GM18526 (cell line): ENCODE results near the gene RFPL2.

Experiments
- POLR2A ChIP-seq: IDR thresholded peaks from 3 replicates; pipeline ENCODE4 v1.6.1; 2011; ENCODE audit not compliant: insufficient read length; ENCODE audit errors: extremely low read depth

Gene RFPL2

DNA sequence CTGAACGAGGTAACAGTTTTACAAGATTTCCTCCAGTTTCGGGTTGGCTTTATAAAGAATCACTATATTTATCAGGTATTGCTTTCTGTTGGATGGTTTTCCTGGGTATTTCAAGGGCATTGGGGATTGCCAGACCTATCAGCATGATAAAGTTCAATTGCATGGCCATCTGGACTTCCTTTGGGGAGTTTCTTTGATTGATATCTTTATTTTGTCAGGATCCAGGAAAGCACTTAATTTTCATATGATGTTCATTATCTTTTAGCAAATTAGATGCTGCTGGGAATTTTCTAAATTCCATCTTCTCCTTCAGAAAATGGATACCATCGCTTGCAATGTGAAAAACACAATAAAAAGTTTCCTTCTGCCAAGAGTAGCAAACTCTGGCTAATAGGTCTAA, 21.2 kb downstream of the RFPL2 start:
- TF ChIP-seq POLR2A: no peak

DNA sequence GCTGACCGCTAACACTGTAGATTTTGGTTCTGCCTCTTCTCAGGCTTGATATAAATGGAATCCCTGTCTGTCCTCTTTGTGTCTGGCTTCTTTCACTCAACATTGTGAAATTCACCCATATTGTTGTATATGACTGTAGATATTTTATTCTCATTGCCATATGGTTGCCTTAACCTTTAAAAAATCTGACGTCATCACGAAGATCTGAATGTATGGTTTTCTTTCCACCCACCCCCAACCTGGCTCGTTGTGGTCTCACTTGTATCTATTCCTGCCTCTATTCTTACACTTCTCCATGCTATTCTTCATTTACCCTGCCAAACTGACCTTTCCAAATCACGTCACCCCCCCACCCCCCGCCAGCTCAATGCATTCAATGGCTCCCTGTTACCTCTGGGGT, 23.8 kb downstream of the RFPL2 start:
- TF ChIP-seq POLR2A: no peak

DNA sequence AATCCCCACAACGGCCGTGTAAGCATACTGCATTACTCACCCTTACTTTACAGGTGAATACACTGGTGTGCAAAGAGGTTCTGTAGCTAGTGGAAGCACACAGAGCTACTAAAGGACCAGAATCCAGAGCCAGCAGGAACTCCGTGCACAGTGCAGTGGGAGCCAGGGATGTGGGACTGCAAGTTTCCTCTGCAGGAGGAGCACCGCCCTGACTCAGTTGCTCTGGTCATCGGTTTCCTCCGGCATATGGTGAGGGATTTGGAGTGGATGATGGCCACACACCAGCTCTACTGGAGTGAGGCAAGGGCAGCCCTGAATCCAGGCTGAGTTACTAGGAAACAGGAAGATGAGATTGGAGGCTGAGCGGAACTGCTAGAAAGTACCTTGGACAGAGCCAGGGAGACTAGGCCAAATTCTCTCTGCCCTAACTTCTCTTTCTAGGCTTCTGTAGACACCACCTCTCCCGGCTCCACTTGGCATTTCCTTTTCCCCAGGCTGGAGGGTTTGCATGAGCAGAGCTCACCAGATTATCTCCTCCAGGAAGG, 27.6 kb downstream of the RFPL2 start:
- TF ChIP-seq POLR2A: no peak

DNA sequence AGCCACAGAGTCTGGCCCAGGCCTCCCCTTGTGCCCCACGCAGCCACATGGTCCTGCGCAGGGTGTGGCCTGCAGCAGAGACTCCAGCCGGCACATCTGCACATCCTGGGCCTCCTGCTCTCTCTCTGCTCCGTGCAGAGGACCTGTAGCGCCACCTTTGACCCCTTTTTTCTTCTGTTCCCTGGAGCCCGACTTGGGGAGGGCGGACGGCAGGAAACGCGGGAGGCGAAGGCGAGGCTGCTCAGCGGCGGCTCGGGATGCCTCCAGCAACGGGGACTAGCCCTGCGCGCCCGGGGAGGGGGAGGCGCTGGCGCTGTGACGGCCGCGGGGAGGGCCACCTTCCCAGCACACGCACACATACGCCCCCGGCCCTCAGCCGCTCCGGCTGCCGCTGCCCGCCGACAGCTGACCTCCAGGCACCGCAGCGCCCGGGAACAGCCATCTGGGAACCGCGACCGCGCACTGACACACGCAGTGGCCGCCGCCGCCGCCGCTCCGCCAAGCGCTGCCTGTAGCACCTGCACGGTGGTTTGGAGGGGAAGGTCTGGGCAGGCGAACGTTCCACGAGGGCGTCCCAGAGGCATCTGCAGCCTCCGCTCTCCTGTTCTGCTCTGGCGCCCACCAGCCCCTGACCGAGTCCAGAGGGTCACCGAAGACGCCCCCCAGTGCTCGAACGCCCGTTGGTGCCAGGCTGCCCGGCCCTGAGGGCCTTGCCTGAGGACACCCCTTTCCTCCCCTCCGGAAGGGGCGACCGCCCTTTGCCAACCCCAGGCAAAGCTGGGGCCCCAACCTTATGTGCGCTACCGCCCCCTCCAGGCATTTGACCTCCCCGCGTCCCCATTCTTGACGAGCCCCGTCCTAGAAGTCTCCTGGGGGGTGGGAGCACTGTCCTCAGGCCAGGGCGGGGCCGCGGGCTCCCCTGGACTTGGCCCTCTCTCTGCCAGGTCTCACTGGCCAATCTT, 28.9 kb downstream of the RFPL2 start:
- no peak for TF ChIP-seq POLR2A

DNA sequence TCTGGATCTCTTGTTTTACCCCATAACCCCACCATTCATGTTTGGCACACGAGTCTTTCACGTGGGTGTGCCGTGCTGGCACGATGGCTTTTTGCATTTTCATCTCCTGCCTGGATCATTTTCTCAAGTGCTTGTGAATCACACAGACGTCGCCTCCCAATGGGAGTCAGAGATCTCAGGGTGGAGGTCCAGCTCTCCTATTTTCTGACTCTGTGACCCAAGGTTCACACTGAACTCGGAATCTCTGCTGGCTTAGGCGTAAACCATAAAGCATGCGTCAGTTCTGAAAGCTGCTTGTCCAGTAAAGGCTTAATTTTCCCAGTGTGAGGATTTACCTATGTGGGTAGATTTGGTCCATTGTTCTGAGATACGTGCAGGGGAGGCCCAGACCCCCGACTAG, 29.8 kb downstream of the RFPL2 start:
- TF ChIP-seq POLR2A: no peak

DNA sequence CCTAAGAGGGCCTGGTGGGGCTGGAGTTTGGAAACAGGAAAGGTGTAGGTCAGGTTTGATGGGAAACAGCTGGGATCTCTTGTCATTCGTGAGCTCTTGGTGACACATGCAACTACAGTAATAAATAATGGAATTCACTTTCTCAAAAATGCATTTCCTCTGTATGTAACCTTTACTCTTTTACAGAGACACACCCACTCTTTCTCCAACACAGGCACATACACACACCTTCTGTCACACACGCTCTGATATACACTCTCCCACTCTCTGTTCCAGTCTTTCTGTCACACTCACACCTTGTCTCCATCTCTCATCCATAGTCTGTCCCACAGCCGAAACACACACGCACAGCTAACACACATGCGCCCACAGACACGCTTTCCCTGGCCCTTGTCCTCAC, 39.2 kb downstream of the RFPL2 start:
- TF ChIP-seq POLR2A: no peak

DNA sequence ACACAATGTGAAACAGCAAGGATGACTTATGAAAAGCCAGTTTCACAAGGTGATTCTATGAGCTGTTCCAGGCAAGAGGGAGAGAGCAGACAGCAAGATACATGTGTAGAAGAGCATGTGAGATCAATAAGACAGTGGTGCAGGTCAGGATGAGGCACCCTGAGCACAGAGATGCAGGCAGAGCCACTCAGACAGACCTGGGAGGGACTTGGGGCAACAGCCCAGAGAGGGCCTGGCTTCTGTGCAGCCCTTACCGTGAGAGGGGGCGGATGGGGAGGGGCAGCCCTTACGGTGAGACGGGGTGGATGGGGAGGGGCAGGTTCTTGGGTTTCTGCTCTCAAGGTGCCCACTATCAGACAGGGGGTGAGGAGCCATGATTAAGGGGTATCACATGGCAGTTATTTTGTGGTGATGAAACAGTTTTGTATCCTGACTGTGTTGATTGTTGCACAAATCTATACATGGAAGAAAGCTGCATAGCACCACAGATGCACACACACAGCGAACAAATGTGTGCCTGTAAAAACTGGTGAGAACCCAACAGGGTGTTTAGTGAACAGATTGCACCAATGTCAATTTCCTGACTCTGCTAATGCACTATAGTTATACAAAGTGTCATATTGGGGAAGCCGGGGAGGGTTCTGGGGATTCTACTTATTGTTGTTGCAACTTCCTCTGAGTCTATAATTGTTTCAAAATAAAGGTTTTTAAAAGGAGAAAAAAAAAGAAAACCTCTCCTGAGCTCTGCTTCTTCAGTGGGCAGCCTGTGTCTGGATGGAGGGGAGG, 40.6 kb downstream of the RFPL2 start:
- TF ChIP-seq POLR2A: no peak

DNA sequence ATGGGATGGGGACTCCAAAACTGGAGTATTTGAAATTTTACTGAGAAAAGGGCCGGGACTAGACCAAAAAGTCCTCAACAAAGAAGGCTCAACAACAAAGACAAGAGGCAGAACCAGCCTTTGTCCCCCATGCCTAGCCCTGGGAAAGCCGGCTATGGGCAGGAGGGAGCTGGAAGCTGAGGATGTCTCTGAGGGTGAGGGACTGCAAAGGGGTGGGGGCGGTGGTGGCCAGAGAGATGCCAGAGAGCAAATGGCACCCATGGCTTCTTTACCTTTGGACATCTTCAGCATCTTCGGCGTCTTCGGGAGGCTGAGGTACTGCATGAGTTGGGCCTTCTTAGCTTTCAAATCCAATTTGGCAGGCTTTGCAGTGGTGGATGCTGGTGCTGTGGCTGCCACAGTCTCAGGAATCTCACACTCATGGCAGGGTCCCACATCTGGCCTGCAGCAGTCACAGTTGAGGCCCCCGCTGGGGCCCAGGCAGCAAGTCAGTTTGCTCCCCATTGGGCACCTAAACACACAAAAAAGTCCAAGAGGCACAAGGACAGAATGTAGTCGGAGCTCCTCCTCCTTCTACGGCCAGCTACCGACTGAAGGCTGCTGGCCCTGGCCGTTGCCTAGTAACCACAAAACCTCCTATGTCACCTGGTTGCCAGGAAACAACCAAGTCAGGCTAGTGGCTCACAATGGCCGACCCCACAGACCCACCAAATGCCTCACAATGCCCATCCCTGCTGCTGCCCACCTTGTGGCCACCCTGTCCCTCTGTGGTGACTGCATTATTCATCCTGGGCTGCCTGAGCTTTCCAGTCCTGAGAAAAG, 46.0 kb downstream of the RFPL2 start, which contains the start of gene C22orf42:
Gene C22orf42, minus strand, starts transcription at position 592 of the 822 bp plus-strand sequence. Its CDS starts 88 bp downstream, at position 504.
- TF ChIP-seq POLR2A: no peak

DNA sequence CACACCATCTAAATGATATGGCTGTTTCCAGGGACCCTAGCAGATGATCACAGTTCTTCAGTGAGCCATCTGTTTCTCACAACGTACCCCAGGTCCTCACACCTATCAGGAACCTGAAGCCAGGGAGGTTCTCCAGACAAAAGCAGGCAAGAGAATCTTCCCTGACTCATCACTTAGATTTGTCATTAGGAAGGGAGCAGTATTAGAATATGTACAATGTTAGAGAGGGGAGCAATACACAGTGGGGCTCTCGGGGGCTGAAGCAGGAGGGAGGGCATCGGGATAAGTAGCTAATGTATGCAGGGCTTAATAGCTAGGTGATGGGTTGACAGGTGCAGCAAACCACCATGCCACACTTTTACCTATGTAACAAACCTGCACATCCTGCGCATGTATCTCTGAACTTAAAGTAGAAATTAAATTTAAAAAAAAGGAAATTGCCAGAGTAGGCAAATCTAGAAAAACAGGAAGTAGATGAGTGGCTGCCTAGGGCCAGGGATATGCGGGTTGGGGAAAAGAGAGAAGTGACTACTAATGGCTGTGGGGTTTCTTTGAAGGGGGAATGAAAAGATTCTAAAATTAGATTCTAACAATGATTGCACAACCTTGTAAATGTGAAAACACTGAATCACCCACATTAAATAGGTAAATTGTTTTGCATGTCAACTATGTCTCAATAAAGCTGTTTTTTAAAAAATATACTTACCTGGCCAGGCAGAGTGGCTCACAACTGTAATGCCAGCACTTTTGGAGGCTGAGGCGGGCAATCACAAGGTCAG, 60.2 kb downstream of the RFPL2 start:
- TF ChIP-seq POLR2A: no peak

DNA sequence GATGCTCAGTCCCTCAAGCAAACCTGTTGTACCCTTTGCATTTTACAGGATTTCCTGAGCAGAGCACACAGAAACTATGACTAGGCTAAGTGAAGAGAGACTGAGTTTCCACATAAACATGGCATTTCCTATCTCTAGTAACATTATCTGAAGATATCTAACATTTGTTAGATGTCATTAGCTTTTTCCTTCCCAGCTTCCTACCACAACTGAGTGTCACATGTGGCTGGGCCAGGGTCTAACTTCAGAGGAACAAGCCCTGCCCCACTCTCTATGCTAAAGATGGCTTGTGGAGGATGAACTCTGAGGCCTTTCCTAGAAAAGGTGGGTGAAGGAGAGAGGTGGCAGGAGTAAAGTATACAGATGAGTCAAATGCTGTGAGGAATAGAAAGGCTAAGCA, 62.3 kb downstream of the RFPL2 start:
- TF ChIP-seq POLR2A: no peak
